DMS53 (cell line): ENCODE results near the gene TBXAS1.

Source experiments
- DNase-seq: peaks from one replicate; lab custom pipeline; 2025; lab: John Stamatoyannopoulos, UW

TBXAS1 gene

GRCh38 chr7:139982927-139983920 lies 154.2 kb downstream of the TBXAS1 start:
- no peak for DNase-seq

- DNase-seq, result no peak
Observed at GRCh38 chr7:139984642-139985539, 155.8 kb downstream of the TBXAS1 start.

GRCh38 chr7:139985811-139986210 lies 156.7 kb downstream of the TBXAS1 start:
- DNase-seq, result no peak

DNA sequence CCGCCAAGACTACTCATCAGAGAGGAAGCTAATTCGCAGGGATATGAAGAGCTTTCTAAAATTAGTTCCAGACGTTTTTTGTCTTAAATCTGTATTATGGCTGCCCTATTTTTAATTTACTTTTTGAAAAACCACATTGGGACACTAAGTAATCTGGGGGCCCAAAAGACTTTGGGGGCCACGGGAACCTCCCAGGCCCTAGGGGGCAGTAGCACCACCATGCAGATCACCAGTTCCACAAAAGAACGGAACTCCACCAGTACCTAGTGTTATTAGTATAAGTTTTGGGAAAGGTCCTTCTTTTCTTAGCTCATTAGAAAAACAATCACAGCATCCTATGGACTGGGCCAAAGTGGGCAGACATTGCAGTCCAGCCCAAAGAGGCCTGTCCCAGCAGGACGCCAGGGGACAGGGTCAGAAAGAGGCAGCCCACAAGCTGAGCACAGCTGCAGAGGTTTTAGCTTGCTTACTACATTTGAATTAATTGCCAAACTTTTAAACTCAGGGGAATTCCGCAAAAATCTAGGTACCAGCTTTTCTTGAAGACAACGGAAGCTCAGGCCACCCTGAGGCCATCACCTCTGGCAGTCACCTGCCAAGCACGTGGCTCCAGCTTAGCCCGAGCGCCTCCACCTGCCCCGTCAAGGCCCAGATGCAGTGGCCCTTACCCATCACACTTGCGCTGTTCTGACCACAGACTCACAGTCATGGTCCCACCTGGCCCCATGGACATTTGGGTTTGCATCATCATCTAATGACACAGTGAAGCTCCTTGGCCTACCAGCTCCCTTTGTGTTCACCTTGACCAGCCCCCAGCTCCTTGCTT lies 158.8 kb downstream of the TBXAS1 start:
- no peak for DNase-seq

- no peak for DNase-seq
Observed at GRCh38 chr7:139989366-139990141, 160.5 kb downstream of the TBXAS1 start.

- no peak for DNase-seq
Observed at GRCh38 chr7:139990142-139990535, 161.1 kb downstream of the TBXAS1 start.

GRCh38 chr7:139990571-139991268 lies 161.7 kb downstream of the TBXAS1 start:
- DNase-seq, result no peak

DNA sequence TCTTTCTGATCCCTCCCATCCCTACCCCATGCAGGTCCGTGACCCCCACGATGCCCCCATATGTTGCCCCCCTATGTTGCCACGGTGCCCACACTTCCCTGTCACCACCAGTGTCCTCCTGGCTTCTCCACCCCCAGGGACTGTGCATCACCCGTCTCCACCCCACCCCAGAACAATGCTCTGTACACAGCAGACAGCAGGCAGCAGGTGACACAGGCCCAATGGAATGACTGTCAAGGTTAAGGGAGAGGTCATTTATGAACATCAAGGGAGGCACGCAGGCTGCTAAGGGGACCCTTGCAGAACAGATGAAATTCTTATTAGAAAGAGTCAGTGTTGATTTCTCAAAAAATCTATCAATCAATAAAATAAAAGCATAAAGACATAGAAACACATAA lies 162.2 kb downstream of the TBXAS1 start:
- DNase-seq, result peak; percentile 18

- no peak for DNase-seq
Observed at GRCh38 chr7:139991911-139992310, 162.8 kb downstream of the TBXAS1 start.

DNA sequence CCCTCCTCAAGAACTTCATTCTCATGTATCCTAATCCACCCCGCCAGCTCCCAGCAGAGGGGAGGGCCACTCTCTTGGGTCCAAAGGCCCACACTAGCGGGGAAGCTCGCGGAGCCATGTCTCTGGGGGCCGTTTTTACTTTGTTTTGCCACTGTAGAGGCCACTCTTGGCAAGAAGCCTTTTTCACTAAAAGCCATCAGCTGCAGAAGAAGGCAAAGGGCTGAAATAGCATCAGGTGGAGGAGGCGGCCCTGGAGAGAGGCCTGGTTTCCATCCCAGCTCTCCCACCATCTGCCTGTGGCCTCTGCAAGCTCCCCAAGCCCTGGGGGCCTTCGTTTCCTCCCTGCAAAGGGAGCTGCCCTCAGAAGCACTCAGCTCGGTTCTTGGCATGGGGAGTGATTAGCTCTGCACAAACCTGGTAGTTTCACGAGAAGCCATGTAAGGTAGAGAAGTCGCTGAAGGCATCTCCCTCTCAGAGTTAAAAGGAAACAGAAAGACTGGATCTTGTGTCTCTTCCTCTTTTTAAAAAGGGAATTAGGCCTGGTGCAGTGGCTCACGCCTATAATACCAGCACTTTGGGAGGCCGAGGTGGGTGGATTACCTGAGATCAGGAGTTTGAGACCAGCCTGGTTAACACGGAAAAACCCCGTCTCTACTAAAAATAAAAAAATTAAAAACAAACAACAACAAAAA lies 163.4 kb downstream of the TBXAS1 start:
- DNase-seq, result no peak

- DNase-seq, result no peak
Observed at GRCh38 chr7:139993169-139993568, 164.1 kb downstream of the TBXAS1 start.

DNA sequence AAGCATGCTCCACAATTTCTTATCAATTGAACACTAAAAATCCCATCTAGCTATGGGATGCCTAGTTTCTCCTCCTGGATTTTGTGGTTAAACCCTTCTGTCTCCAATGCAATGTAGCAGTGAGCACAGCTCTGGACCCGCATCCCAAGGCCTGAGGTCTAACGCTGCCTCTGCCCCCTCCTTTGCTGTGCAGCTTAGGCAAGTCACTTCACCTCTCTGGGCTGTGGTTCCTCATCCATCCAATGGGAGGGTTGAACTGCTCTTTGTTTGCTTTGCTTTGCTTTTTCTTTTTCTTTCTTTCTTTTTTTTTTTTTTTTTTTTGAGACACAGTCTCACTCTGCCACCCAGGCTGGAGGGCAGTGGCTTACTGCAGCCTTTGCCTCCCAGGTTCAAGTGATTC lies 164.5 kb downstream of the TBXAS1 start:
- DNase-seq, result no peak

GRCh38 chr7:139994356-139994755 lies 165.3 kb downstream of the TBXAS1 start:
- no peak for DNase-seq

DNA sequence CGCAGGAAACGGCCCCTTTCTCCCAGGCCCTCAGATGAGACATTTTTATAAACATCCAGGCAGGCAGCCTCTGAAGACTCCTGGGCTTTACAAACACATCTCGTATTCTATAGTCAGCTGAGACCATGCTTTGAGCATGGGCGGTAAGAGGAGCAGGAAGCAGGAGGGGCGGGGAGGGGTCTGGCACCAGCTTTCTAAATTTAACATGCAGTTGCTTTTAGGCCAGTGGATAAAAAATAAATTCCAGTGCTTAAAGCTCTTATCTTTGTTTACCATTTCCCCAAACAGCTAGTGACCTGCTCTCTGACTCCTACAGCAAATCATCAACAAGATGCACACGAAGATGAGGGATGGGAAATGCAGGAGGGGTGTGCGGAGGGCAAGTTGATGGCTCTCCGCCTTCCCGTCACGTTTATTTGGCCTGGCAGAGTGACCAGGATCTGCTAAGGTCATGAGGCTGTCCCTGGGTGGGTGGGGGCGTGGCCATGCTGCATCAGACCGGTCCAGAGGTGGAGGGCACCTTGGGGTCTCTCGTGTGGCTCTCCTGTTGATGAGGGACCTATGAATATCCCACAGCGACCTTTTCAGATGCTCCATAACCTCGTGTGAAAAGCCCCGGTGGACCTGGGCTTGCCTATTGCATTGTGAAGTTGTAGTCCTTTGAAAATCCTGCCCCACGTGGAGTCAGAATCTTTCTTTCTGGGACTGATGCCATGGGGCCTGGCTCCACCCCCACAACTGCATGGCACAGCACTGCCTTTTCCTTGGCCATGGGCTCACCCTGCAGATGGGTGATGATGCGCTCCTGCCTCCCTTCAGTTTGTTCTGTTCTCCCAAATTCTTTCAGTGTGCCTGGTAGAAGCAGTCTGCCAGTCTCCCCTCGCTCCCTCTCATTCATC lies 166.2 kb downstream of the TBXAS1 start:
- no peak for DNase-seq

GRCh38 chr7:139998572-139998971 lies 169.5 kb downstream of the TBXAS1 start:
- no peak for DNase-seq

DNA sequence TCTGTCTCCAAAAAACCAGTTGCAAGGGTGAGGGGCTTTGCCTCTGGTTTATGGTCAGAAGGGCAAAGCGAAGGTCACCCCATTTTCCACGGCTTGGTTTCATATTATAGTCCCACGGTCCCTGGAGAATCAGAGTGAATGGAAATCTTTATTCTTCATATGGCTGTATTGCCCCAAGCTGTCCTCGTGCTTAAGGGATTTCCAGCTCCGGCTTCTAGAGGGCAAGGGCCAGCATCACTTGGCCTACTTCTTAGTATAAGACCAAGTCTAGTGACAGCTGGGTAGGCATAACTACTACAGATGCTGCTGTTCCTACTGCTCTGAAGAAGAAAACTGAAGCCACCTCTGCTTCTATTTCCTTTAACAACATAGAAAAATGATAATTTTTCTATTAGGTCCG lies 170.5 kb downstream of the TBXAS1 start:
- no peak for DNase-seq

- peak; percentile 29 for DNase-seq
Observed at GRCh38 chr7:140000666-140001268, 171.7 kb downstream of the TBXAS1 start.

GRCh38 chr7:140003913-140004382 lies 174.9 kb downstream of the TBXAS1 start:
- peak; percentile 81 for DNase-seq
